GM19240 (cell line): ENCODE measurements around the gene MEF2A.
A peak's percentile ranks its signal among the peaks of the same experiment; 100 is the strongest.

Experiments used
- DNase-seq: peaks from one replicate; pipeline ENCODE4 v3.0.0; 2011; ENCODE audit warnings: low spot score; ENCODE audit not compliant: insufficient read length

Gene MEF2A

GRCh38 chr15:99562238-99562637 lies 3.5 kb upstream of the MEF2A start:
- DNase-seq, result no peak

GRCh38 chr15:99564221-99565048 lies 1.3 kb upstream of the MEF2A start:
- DNase-seq, result no peak

DNA sequence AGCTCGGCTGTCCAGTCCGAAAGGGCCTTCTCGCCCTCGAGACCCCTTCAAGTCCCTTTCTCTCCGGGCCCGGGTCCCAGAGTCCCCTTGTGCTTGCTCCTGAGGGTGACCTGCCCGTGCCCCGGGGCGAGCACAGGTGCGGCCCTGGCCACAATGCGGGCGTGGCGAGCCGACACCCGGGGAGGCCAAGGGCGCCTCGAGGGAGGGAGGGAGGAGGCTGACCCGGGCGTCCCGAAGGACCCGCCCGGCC lies 810 bp upstream of the MEF2A start:
- DNase-seq, result peak; percentile 14

GRCh38 chr15:99566157-99566897 lies 543 bp downstream of the MEF2A start:
- DNase-seq, result peak; percentile 28

- DNase-seq, result no peak
Observed at GRCh38 chr15:99568625-99569352, 3.0 kb downstream of the MEF2A start.

GRCh38 chr15:99571299-99571698 lies 5.5 kb downstream of the MEF2A start:
- DNase-seq, result no peak

DNA sequence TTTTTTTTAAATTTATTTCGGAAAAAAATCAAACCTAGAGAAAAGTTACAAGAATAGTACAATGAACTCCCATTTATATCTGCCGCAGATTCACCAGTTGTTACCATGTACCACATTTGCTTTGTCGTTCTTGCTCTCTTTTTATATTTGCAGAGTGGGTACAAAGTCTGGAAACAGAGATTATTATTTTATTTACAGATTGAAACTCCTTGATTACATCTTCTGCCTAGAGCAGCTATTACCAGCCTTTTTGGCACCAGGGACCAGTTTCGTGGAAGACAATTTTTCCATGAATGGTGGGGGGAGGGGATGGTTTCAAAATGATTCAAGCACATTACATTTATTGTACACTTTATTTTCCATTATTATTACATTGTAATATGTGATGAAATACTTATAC lies 8.3 kb downstream of the MEF2A start:
- DNase-seq, result no peak

- no peak for DNase-seq
Observed at GRCh38 chr15:99574502-99574901, 8.7 kb downstream of the MEF2A start.

GRCh38 chr15:99578809-99579208 lies 13.0 kb downstream of the MEF2A start:
- DNase-seq, result no peak

GRCh38 chr15:99580076-99580475 lies 14.3 kb downstream of the MEF2A start:
- DNase-seq, result no peak

DNA sequence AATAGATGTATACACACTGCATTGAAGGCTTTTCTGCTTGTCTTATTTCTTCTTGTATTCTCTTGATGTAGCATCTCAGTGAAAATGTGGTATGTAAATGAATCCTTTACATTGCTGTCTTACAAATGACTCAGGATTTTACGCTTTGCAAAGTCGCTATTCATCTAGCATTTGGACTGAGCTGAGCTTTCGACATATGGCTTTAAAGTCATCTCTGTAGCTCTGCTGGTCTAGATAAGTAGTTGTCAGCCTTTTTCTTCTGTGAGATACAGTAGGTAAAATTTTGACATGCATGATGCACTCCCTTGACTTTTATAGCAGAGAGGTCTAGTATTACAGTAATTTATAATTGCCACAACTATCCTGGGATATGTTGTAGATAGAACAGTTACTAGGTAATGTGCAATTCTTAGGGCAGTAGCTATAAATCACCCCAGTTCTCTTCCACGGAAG lies 16.8 kb downstream of the MEF2A start:
- DNase-seq, result no peak

DNA sequence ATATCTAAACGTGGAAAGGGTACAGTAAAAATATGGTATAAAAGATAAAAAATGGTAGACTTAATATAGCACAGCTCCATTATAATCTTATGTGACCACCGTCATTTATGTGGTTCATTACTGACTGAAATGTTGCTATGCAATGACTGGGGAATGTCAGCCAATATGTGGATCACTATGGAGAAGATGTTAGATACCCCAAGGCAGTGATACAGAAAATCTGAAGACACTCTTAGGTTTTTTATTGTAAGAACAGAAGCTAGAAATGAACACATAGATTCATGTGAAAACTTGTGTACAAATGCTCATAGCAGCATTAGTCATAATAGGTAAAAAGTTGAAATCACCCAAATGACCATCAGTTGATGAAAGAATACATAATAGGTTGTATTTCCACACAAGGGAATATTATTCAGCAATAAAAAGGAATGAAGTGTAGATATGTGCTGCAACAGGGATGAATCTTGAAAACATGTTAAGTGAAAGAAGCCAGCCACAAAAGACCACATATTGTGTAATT lies 18.4 kb downstream of the MEF2A start:
- DNase-seq, result no peak

DNA sequence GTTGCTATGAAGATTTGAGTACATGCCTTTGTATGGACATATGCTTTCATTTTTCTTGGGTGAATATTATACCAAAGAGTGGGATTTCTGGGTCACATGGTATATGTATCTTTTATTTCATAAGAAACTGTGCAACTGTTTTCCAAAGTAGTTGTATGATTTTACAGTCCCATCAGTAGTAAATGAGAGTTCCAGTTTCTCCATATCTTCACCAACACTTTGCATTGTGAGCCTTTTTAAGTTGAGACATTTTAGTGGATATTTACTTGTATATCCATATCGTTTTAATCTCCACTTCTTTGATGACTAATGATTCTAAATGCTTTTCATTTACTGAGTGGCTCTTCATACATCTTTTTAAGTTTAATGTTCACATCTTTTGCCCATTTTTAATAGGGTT lies 20.3 kb downstream of the MEF2A start:
- no peak for DNase-seq

- no peak for DNase-seq
Observed at GRCh38 chr15:99589801-99590200, 24.0 kb downstream of the MEF2A start.

GRCh38 chr15:99590913-99591646 lies 25.3 kb downstream of the MEF2A start:
- DNase-seq, result no peak

DNA sequence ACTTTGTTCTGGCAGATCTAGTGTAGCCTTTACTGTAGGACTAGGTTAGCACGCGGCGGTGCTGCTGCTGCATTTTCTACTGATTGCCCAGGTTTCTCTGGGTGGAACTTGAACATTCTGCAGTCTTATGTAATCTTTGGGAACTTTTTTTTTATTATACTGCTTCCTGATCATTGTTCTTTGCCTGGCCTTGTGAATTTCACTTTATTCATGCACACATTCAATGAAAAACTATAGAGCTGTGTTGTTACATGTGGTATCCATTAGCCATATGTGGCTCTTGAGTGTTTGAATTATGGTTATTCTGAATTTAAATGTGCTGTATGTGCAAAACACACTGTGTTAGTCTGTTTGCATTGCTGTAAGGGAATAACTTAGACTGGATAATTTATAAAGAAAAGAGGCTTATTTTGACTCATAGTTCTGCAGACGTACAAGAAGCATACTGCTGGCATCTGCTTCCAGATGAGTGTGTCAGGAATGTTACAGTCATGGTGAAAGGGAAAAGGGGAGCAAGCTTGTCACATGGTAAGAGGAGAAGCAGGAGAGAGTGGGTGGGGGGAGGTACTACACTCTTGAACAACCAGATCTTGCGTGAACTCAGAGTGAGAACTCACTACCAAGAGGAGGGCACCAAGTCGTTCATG lies 26.5 kb downstream of the MEF2A start:
- no peak for DNase-seq

- DNase-seq, result no peak
Observed at GRCh38 chr15:99593070-99593469, 27.3 kb downstream of the MEF2A start.

DNA sequence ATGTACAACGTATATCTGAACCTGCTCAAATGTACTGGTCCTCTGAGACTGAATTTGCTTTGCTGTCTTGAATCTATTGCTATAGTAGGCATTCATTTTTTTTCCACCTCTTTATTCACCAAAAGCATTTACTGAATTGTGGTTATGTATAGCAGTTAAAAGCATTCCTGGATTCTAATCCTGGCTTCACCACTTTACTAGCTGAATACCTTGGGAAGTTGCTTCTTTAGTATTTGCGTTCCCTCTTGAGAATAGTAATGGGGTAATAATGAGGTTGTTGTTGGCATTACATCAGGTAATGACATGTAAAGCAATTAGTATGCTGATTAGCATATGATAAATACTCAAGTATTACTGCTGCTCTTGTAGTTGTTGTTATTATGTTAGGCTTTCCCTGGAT lies 29.1 kb downstream of the MEF2A start:
- no peak for DNase-seq

- DNase-seq, result no peak
Observed at GRCh38 chr15:99598296-99598695, 32.5 kb downstream of the MEF2A start.

DNA sequence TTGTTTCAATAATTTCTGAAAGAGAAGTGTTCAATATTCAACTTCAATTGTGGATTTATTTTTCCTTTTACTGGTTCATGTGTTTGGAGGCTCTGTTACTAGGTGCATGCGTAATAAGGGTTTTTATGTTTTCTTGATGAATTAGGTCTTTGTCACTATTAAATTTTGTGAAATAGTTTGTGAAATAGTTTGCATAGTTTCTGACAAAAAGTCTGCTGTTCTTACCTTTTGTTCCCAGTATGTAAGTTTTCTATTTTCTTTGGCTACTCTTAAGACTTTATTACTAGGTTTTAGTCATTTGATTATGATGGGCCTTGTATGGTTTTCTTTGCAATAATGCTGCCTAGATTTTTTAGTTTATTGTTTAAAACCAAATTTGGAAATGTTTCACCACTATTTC lies 38.0 kb downstream of the MEF2A start:
- no peak for DNase-seq

GRCh38 chr15:99604865-99605264 lies 39.1 kb downstream of the MEF2A start:
- no peak for DNase-seq
